Mesenchymal stem cell (in vitro differentiated cells and primary cell): ENCODE measurements around the gene AZGP1.
"Not testable (repeated sequence)": the region's sequence is repeated elsewhere in the genome, so short reads cannot be mapped to it uniquely, and the experiment has no call there.

ENCODE experiments used
- DNase-seq: peaks from one replicate; pipeline ENCODE4 v3.0.0-alpha.2; 2013
- H2AFZ ChIP-seq: one replicate; pipeline ENCODE4 v1.6.1; 2013; ENCODE audit warnings: low read depth, mild to moderate bottlenecking, control low read depth, inconsistent platforms, low read length, moderate library complexity
- H2AK5ac ChIP-seq: 2 replicates; pipeline ENCODE4 v1.6.1; 2013; ENCODE audit warnings: low read length, moderate library complexity, mild to moderate bottlenecking, inconsistent platforms; ENCODE audit not compliant: severe bottlenecking
- H2BK120ac ChIP-seq: one replicate; pipeline ENCODE4 v1.6.1; 2013; ENCODE audit warnings: low read depth, mild to moderate bottlenecking, inconsistent platforms, low read length, moderate library complexity
- H2BK12ac ChIP-seq, 2 experiments: one replicate each; pipeline ENCODE4 v1.6.1; 2013; ENCODE audit warnings: inconsistent platforms in 2 of 2, low read length in 2 of 2, mild to moderate bottlenecking in 2 of 2, moderate library complexity in 2 of 2, control low read depth in 1 of 2
- H2BK15ac ChIP-seq: one replicate; pipeline ENCODE4 v1.6.1; 2013; ENCODE audit warnings: mild to moderate bottlenecking, low read depth, inconsistent platforms; ENCODE audit not compliant: poor library complexity, severe bottlenecking
- H2BK5ac ChIP-seq: 2 replicates; pipeline ENCODE4 v1.6.1; 2013; ENCODE audit warnings: low read depth, mild to moderate bottlenecking, low read length, control low read depth, inconsistent platforms; ENCODE audit not compliant: poor library complexity, severe bottlenecking
- H3K14ac ChIP-seq, 2 experiments: one replicate each; pipeline ENCODE4 v1.6.1; 2013; ENCODE audit warnings: inconsistent platforms in 2 of 2, low read length in 2 of 2, control low read depth in 1 of 2, mild to moderate bottlenecking in 1 of 2, moderate library complexity in 1 of 2
- H3K18ac ChIP-seq, 2 experiments: one replicate each; pipeline ENCODE4 v1.6.1; 2013; ENCODE audit warnings: inconsistent platforms in 2 of 2, low read length in 2 of 2, control low read depth in 1 of 2, low read depth in 1 of 2, mild to moderate bottlenecking in 1 of 2
- H3K23ac ChIP-seq, 2 experiments: one replicate each; pipeline ENCODE4 v1.6.1; 2013; ENCODE audit warnings: inconsistent platforms in 2 of 2, low read length in 2 of 2, mild to moderate bottlenecking in 2 of 2, moderate library complexity in 2 of 2, control low read depth in 1 of 2
- H3K27ac ChIP-seq: 2 replicates; pipeline ENCODE4 v1.5.1; 2013; ENCODE audit warnings: mild to moderate bottlenecking, moderate library complexity, low read length, control low read depth, inconsistent platforms; ENCODE audit not compliant: poor library complexity, severe bottlenecking
- H3K27me3 ChIP-seq, 2 experiments: 2 replicates each; pipeline versions ENCODE4 v1.6.1 to v1.7.0; 2013; ENCODE audit warnings: low read length in 2 of 2, mild to moderate bottlenecking in 2 of 2, moderate library complexity in 2 of 2, control low read depth in 1 of 2, inconsistent platforms in 1 of 2; ENCODE audit not compliant: control insufficient read depth in 1 of 2, insufficient read depth in 1 of 2
- H3K36me3 ChIP-seq, 2 experiments: 2 replicates each; pipeline versions ENCODE4 v1.6.1 to v1.7.0; 2013; ENCODE audit warnings: low read length in 2 of 2, control low read depth in 1 of 2, inconsistent platforms in 1 of 2, low read depth in 1 of 2, mild to moderate bottlenecking in 1 of 2; ENCODE audit not compliant: insufficient read depth in 2 of 2, control insufficient read depth in 1 of 2
- H3K4ac ChIP-seq, 2 experiments: one replicate each; pipeline ENCODE4 v1.6.1; 2013; ENCODE audit warnings: inconsistent platforms in 2 of 2, low read length in 2 of 2, mild to moderate bottlenecking in 2 of 2, moderate library complexity in 2 of 2, control low read depth in 1 of 2, low read depth in 1 of 2
- H3K4me1 ChIP-seq: 2 replicates; pipeline ENCODE4 v1.6.1; 2013; ENCODE audit warnings: low read depth, low read length, control low read depth; ENCODE audit not compliant: control insufficient read depth, insufficient read depth
- H3K4me2 ChIP-seq: 2 replicates; pipeline ENCODE4 v1.6.1; 2013; ENCODE audit warnings: low read length, mild to moderate bottlenecking, inconsistent platforms; ENCODE audit not compliant: poor library complexity, severe bottlenecking
- H3K4me3 ChIP-seq, 2 experiments: 2 replicates each; pipeline versions ENCODE4 v1.5.1 to v1.7.0; 2013; ENCODE audit warnings: low read length in 2 of 2, mild to moderate bottlenecking in 2 of 2, control low read depth in 1 of 2, low read depth in 1 of 2; ENCODE audit not compliant: insufficient read depth in 1 of 2
- H3K79me1 ChIP-seq: replicated peaks from 2 replicates; pipeline ENCODE4 v1.6.1; 2013; ENCODE audit warnings: mild to moderate bottlenecking, control low read depth, low read length, inconsistent platforms; ENCODE audit not compliant: poor library complexity, severe bottlenecking
- H3K9ac ChIP-seq: 2 replicates; pipeline ENCODE4 v1.7.0; 2013; ENCODE audit warnings: mild to moderate bottlenecking, low read length, moderate library complexity
- H3K9me3 ChIP-seq: 2 replicates; pipeline ENCODE4 v1.7.0; 2013; ENCODE audit warnings: mild to moderate bottlenecking, low read length; ENCODE audit not compliant: control insufficient read depth
- H4K8ac ChIP-seq: one replicate; pipeline ENCODE4 v1.6.1; 2013; ENCODE audit warnings: inconsistent platforms, mild to moderate bottlenecking, low read length, moderate library complexity
- H4K91ac ChIP-seq: one replicate; pipeline ENCODE4 v1.6.1; 2013; ENCODE audit warnings: mild to moderate bottlenecking, low read length, inconsistent platforms
- WGBS: methylation state at CpG from one replicate; pipeline ENCODE4 v1.1.7; 2013; ENCODE audit warnings: mixed read lengths; 5-methylcytosine and 5-hydroxymethylcytosine counted together

Gene AZGP1

GRCh38 chr7:99976626-99977025 is 795 bp upstream of the AZGP1 start:
- H2AK5ac ChIP-seq, result no peak overlapping the region
- peaks cover 11 to 22% of the 10 kb centered on the region in 2 experiments for H3K27me3 ChIP-seq
- H4K8ac ChIP-seq, result no peak overlapping the region
- H4K91ac ChIP-seq, result no peak overlapping the region
- peaks cover 5% of the 10 kb centered on the region for H3K9me3 ChIP-seq
- no peaks in the 10 kb centered on the region for H3K79me1 ChIP-seq
- H2BK5ac ChIP-seq, result no peak overlapping the region
- H3K36me3 ChIP-seq, result no peaks in the 10 kb centered on the region
- no peak overlapping the region for H3K4me2 ChIP-seq
- H2BK120ac ChIP-seq, result no peak overlapping the region
- no peak for DNase-seq
- no peak overlapping the region for H3K4ac ChIP-seq
- no peak overlapping the region for H2BK12ac ChIP-seq
- 88% methylated on average over 13 of the region's 13 CpGs for WGBS
- no peak overlapping the region for H3K27ac ChIP-seq
- H3K9ac ChIP-seq, result no peak overlapping the region
- no peak overlapping the region for H2BK15ac ChIP-seq
- H3K14ac ChIP-seq, result no peak overlapping the region
- H3K4me3 ChIP-seq, result no peak overlapping the region
- H3K4me1 ChIP-seq, result no peaks in the 10 kb centered on the region
- H3K18ac ChIP-seq, result no peak overlapping the region
- no peak overlapping the region for H2AFZ ChIP-seq
- H3K23ac ChIP-seq, result no peak overlapping the region

DNA sequence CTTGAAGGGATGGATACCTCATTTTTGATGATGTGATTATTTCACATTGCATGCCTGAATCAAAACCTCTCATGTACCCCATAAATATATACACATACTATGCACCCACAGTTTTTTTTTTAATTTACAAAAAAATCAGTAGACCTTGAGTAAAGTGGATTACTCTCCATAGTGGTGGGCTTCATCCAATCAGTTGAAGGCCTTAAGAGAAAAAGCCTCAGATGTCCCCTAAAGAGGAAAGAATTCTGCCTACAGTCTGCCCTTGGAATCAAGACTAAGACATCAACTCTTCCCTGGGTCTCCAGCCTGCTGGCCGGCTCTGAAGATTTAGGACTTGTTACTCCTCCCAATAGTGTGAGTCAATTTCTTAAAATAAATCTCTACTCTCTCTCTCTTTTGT is 1.1 kb downstream of the AZGP1 start:
- H3K79me1 ChIP-seq, result no peaks in the 10 kb centered on the region
- H3K9ac ChIP-seq, result no peak overlapping the region
- no peak overlapping the region for H3K14ac ChIP-seq
- H4K8ac ChIP-seq, result no peak overlapping the region
- H3K27me3 ChIP-seq, result peaks cover 16 to 35% of the 10 kb centered on the region in 2 experiments
- H2BK120ac ChIP-seq, result no peak overlapping the region
- H2AFZ ChIP-seq, result no peak overlapping the region
- H3K4me3 ChIP-seq, result no peak overlapping the region
- no peaks in the 10 kb centered on the region for H3K36me3 ChIP-seq
- no peak overlapping the region for H4K91ac ChIP-seq
- H2BK12ac ChIP-seq, result no peak overlapping the region
- no peak overlapping the region for H3K4ac ChIP-seq
- no peak for DNase-seq
- H2AK5ac ChIP-seq, result no peak overlapping the region
- no peak overlapping the region for H3K4me2 ChIP-seq
- H2BK5ac ChIP-seq, result no peak overlapping the region
- H2BK15ac ChIP-seq, result no peak overlapping the region
- no peaks in the 10 kb centered on the region for H3K4me1 ChIP-seq
- no peak overlapping the region for H3K23ac ChIP-seq
- no peak overlapping the region for H3K18ac ChIP-seq
- no CpG with 5 or more reads among the region's 1 CpG for WGBS
- peaks cover 5% of the 10 kb centered on the region for H3K9me3 ChIP-seq
- no peak overlapping the region for H3K27ac ChIP-seq

DNA sequence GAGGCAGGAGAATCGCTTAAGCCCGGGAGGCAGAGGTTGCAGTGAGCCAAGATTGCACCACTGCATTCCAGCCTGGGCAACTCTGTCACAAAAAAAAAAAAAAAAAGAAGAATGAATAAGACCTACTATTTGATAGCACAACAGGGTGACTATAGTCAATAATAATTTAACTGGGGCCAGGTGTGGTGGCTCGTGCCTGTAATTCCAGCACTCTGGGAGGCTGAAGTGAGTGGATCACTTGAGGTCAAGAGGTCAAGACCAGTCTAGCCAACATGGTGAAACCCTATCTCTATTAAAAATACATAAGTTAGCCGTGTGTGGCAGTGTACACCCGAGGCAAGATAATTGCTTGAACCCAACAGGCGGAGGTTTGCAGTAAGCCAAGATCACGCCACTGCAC is 2.0 kb downstream of the AZGP1 start:
- H2AK5ac ChIP-seq, H4K8ac ChIP-seq, H3K9me3 ChIP-seq, H3K27ac ChIP-seq, H3K4me1 ChIP-seq, H3K23ac ChIP-seq, H3K4me2 ChIP-seq, H3K79me1 ChIP-seq, H3K36me3 ChIP-seq, H2AFZ ChIP-seq, H2BK15ac ChIP-seq, H4K91ac ChIP-seq, H3K14ac ChIP-seq, H2BK120ac ChIP-seq, DNase-seq, H2BK5ac ChIP-seq, H3K9ac ChIP-seq, H2BK12ac ChIP-seq, H3K4me3 ChIP-seq, H3K18ac ChIP-seq, H3K4ac ChIP-seq: not testable (repeated sequence)
- H3K27me3 ChIP-seq, result peaks cover 16 to 38% of the 10 kb centered on the region in 2 experiments
- WGBS, result 91% methylated on average over 4 of the region's 7 CpGs

- 76% methylated on average over 4 of the region's 4 CpGs for WGBS
- Histone ChIP-seq H2BK15ac (no peak overlapping the region), H3K9ac (no peak overlapping the region), H4K91ac (no peak overlapping the region), H3K18ac (no peak overlapping the region), H3K4ac (no peak overlapping the region), H3K23ac (no peak overlapping the region), H3K9me3 (peaks cover 5% of the 10 kb centered on the region), H3K36me3 (no peaks in the 10 kb centered on the region), H2BK5ac (no peak overlapping the region), H3K4me3 (no peak overlapping the region), H3K4me1 (no peaks in the 10 kb centered on the region), H3K79me1 (no peaks in the 10 kb centered on the region), H3K14ac (no peak overlapping the region), H3K4me2 (no peak overlapping the region), H3K27ac (no peak overlapping the region), H2AFZ (no peak overlapping the region), H2BK12ac (no peak overlapping the region), H4K8ac (no peak overlapping the region), H3K27me3 (peaks cover 18 to 41% of the 10 kb centered on the region in 2 experiments), H2BK120ac (no peak overlapping the region), H2AK5ac (no peak overlapping the region)
- DNase-seq, result no peak
Measured at GRCh38 chr7:99971242-99971641, 4.6 kb downstream of the AZGP1 start.
